Panc1 (cell line): Measurements from ENCODE around the gene SETD5. TPM values are rescaled to one million over a fixed set of nuclear protein-coding genes. Genes with fewer than 3 reads are reported as not detected.

Source experiments
- ATAC-seq: fragments of 200-7000 bp; cut with Tn5 transposase; 2 replicates; pipeline ENCODE4 v1.9.1; 2020; ENCODE audit warnings: mild to moderate bottlenecking, moderate library complexity
- BruUV-seq: library from RNA; stranded (reverse); fragments of 400-500 nt; replicated peaks from 2 replicates; lab custom pipeline; 2021; lab: Mats Ljungman, UMichigan
- CTCF ChIA-PET: fragments of 300-600 bp; sonication (Branson Sonifier 250); formaldehyde crosslinking; loops from one replicate; lab custom pipeline; 2022; ENCODE audit warnings: antibody characterized with exemption; lab: Charles Lee
- POLR2A ChIA-PET: fragments of 300-600 bp; sonication (Branson Sonifier 250); formaldehyde crosslinking; loops from one replicate; lab custom pipeline; 2022; ENCODE audit warnings: antibody characterized with exemption; lab: Charles Lee
- DNase-seq: peaks from one replicate; pipeline ENCODE4 v3.0.0-alpha.2; 2010; ENCODE audit warnings: low read depth, low spot score
- H3K27ac ChIP-seq: 2 replicates; pipeline ENCODE4 v1.5.1; 2011; ENCODE audit warnings: mild to moderate bottlenecking, low read length, inconsistent platforms
- H3K27me3 ChIP-seq: fragments of 200-500 bp; sonication (Bioruptor generic); 2 replicates; pipeline ENCODE4 v1.6.0; 2014; ENCODE audit warnings: low read length, inconsistent platforms; ENCODE audit not compliant: control insufficient read depth, insufficient read depth
- H3K36me3 ChIP-seq: fragments of 200-500 bp; sonication (Bioruptor generic); 2 replicates; pipeline ENCODE4 v1.5.1; 2014; ENCODE audit warnings: inconsistent platforms, mild to moderate bottlenecking, low read length, moderate library complexity; ENCODE audit not compliant: control insufficient read depth, insufficient read depth
- H3K4me1 ChIP-seq: 2 replicates; pipeline ENCODE4 v1.5.1; 2011; ENCODE audit warnings: inconsistent platforms, mild to moderate bottlenecking, low read length, moderate library complexity; ENCODE audit not compliant: control insufficient read depth, insufficient read depth
- H3K4me3 ChIP-seq, 2 experiments: 2 replicates each; pipeline ENCODE4 v1.5.1; 2011 to 2012; ENCODE audit warnings: low read depth in 2 of 2, low read length in 2 of 2, mild to moderate bottlenecking in 2 of 2, inconsistent platforms in 1 of 2, moderate library complexity in 1 of 2
- H3K9me3 ChIP-seq: fragments of 200-500 bp; sonication (Bioruptor generic); 2 replicates; pipeline ENCODE4 v1.5.1; 2014; ENCODE audit warnings: low read depth, mild to moderate bottlenecking, inconsistent platforms, low read length, moderate library complexity; ENCODE audit not compliant: control insufficient read depth, insufficient read depth
- CTCF ChIP-seq: fragments of 450-650 bp; IDR thresholded peaks from 2 replicates; pipeline ENCODE4 v1.5.1; 2017; ENCODE audit warnings: mild to moderate bottlenecking
- POLR2AphosphoS5 ChIP-seq: IDR thresholded peaks from 2 replicates; pipeline ENCODE4 v1.6.1; 2012; ENCODE audit warnings: mild to moderate bottlenecking, low read depth, low read length, moderate library complexity
- REST ChIP-seq, 2 experiments: IDR thresholded peaks; 2 replicates each; pipeline ENCODE4 v1.6.1; 2011 to 2012; ENCODE audit warnings: low read depth in 2 of 2, control low read depth in 1 of 2, low read length in 1 of 2, mild to moderate bottlenecking in 1 of 2, moderate library complexity in 1 of 2; ENCODE audit not compliant: insufficient read depth in 1 of 2
- SIN3A ChIP-seq: IDR thresholded peaks from 2 replicates; pipeline ENCODE4 v1.6.1; 2012; ENCODE audit warnings: low read depth, mild to moderate bottlenecking, low read length, moderate library complexity, borderline replicate concordance; ENCODE audit not compliant: insufficient read depth
- TCF7L2 ChIP-seq: IDR thresholded peaks from 2 replicates; pipeline ENCODE4 v1.6.1; 2011; ENCODE audit warnings: mild to moderate bottlenecking, low read depth, low read length, inconsistent platforms
- in situ Hi-C: cut with HindIII; loops from 2 replicates; pipeline ENCODE4 v1.10.0; 2016; ENCODE audit warnings: low sequenced_read_pairs, low pct_unique_long_range_greater_than_20kb
- intact Hi-C: fragments of 100-400 bp; cut with micrococcal nuclease; formaldehyde crosslinking; loops from one replicate; pipeline ENCODE4 v1.10.0; 2022; ENCODE audit not compliant: unreplicated experiment
- total RNA-seq: library from RNA; stranded (reverse); gene quantifications from one replicate; pipeline ENCODE4 v1.2.1, GENCODE V29; 2021; ENCODE audit not compliant: unreplicated experiment

The SETD5 gene
- total RNA-seq, 1 experiment from 2014 or later, result 69.4 TPM

- POLR2A ChIA-PET, result no interaction called here
- DNase-seq (no peak), ATAC-seq (no peak)
- H3K27me3 ChIP-seq, result no peaks in the 10 kb centered on the region
- in situ Hi-C loops, result no loop called here
- H3K4me1 ChIP-seq, result no peaks in the 10 kb centered on the region
- no peak overlapping the region for H3K4me3 ChIP-seq
- H3K36me3 ChIP-seq, result no peaks in the 10 kb centered on the region
- no peaks in the 10 kb centered on the region for H3K9me3 ChIP-seq
- intact Hi-C loops, result loop anchor here (5.0 kb wide), 1 partner anchor 208 kb away; no protein-coding TSS in a partner anchor
- no peak for TF ChIP-seq TCF7L2
- TF ChIP-seq SIN3A, result no peak
- TF ChIP-seq REST (IDR thresholded peaks at IDR 0.05; ENCODE audit: insufficient read depth in 1 of 2, low read depth in 2 of 2, low read length in 1 of 2), result no peak
- TF ChIP-seq POLR2AphosphoS5, result no peak
- no peak for TF ChIP-seq CTCF
- H3K27ac ChIP-seq, result no peak overlapping the region
- no TSS peak for BruUV-seq
- CTCF ChIA-PET, result no interaction called here
Observed at GRCh38 chr3:9499455-9500107, 102.2 kb downstream of the SETD5 start.

DNA sequence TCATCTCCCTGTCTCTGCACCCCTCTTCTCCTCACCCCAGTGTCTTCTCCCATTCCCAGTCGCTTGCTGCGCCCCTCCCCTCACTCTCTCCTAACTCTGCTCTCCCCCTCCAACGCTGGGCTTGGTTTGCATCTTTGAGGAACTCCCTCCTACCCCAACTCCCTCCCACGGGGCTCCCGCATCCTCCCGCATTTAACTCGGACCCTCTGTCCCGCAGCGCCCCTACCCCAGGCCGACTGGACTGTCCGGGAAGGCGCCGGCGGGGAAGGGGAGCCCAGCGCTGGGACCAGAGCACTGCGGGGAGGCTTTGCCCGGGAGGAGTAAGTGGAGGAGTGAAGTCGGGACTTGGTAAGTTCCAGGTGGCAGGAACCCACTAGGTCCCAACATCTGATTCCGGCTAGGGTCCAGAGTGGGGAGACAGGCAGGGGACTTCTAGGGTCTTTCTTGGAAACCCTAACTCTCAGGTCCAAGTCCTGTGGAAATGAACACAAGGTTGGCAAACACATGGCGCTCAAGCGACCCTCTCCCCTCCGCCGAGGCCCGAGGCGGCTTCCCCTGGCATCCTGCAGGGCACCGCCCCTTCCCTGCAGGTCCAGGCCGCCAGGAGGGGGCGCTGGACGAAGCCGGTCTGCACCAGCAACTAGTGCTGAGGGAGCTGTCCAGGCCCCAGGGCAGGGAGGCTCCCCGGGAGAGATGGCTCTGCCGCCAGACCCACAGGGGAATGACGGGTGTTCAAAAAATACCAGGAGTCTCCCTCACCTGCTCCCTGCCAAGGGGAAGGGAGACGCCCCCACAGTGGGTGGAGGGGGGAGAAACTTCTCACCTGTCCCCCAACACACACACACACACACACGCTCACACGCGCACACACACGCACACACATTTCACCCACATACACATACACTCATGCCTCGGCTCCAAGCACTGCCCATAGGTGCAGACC, 103.0 kb downstream of the SETD5 start:
- in situ Hi-C loops (no loop called here), intact Hi-C loops (loop anchor here (5.0 kb wide), 1 partner anchor 207 kb away; no protein-coding TSS in a partner anchor)
- no peaks in the 10 kb centered on the region for H3K27me3 ChIP-seq
- no TSS peak for BruUV-seq
- peak; percentile 72 for ATAC-seq
- TF ChIP-seq SIN3A, result no peak
- TF ChIP-seq CTCF, result peak; percentile 76
- TF ChIP-seq REST (IDR thresholded peaks at IDR 0.05; ENCODE audit: insufficient read depth in 1 of 2, low read depth in 2 of 2, low read length in 1 of 2), result peak in 1 of 2 experiments; percentile 43; a peak in 1 of 4 replicates
- no peak overlapping the region for H3K27ac ChIP-seq
- no peaks in the 10 kb centered on the region for H3K4me1 ChIP-seq
- H3K9me3 ChIP-seq, result no peaks in the 10 kb centered on the region
- DNase-seq, result no peak
- ChIA-PET POLR2A (no interaction called here), CTCF (no interaction called here)
- no peaks in the 10 kb centered on the region for H3K36me3 ChIP-seq
- no peak overlapping the region for H3K4me3 ChIP-seq
